Measurements from ENCODE around the gene BRINP2.
A peak's percentile ranks its signal among the peaks of the same experiment; 100 is the strongest.

The BRINP2 gene, protein sequence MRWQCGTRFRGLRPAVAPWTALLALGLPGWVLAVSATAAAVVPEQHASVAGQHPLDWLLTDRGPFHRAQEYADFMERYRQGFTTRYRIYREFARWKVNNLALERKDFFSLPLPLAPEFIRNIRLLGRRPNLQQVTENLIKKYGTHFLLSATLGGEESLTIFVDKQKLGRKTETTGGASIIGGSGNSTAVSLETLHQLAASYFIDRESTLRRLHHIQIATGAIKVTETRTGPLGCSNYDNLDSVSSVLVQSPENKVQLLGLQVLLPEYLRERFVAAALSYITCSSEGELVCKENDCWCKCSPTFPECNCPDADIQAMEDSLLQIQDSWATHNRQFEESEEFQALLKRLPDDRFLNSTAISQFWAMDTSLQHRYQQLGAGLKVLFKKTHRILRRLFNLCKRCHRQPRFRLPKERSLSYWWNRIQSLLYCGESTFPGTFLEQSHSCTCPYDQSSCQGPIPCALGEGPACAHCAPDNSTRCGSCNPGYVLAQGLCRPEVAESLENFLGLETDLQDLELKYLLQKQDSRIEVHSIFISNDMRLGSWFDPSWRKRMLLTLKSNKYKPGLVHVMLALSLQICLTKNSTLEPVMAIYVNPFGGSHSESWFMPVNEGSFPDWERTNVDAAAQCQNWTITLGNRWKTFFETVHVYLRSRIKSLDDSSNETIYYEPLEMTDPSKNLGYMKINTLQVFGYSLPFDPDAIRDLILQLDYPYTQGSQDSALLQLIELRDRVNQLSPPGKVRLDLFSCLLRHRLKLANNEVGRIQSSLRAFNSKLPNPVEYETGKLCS

DNA sequence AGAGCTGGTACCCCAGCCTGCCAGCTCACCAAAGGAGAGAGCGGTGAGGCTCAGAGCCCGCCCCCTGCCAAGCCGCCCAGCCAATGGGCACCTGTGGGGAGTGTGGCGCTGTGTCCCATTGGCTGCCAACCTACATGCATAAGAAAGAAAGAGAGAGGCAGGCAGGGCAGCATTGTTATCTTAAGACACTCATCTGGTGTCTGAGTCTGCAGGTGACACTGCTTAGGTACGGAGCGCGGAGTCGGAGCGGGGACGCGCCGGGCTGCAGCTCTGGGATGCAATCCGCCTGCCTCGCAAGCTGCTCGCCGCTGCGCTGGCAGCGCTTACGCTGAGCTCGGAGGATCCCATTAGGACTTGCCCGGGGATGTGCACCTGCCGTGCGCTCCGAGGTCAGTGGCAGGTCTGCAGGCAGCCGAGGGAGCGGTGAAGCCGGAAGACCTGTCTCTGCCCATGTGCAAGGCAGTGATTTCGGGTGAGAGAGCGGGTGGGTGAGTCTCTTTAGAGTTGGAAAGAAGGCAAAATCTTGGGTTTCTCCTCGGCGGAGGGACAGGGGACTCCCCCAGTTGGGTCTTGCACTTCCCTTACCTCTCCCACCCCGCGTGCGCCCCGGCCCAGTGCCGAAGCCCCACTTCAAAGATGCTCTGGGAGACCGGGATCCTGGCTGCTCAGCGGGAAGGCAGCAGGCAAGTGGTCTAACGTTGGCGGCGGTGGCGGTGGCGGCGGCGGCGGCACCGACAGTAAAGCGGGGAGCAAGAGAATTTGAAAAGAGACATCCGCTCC is at the start of gene BRINP2:
Gene BRINP2 (plus strand): TSS at position 203 of the 780 bp plus-strand sequence. CDS start 58,919 bp downstream, outside the sequence.
- peak; percentile 78 to 99 (median 90) for DNase-seq
- intact Hi-C loops (cut with DNase I): loop anchor here (10.0 kb wide), 1 partner anchor 146 kb away; no protein-coding TSS in a partner anchor

- intact Hi-C loops (cut with DNase I): no loop called here
- DNase-seq: no peak
Observed at GRCh38 chr1:177122461-177123251, 48.1 kb upstream of the BRINP2 start.

GRCh38 chr1:177124577-177125278 is 46.0 kb upstream of the BRINP2 start:
- intact Hi-C loops (cut with DNase I): no loop called here
- DNase-seq: no peak

DNA sequence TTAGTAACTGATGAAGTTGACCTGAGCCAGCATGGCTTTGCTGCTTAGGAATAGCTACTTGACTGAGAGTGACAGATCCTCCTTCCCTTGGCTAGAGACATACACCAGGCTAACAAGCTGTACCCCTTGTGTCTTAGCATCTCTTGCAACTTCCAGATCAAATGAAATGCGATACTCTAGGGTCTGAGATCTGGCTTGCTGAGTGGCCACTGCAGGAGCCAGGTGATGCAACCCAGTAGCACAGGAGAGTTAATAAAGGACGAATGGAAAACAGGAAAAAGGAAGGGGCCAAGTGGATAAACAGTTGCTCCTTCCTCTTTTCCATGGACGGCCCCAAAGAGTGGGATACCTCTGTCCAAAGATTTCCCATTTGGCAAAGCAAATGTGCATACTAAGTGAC is 44.5 kb upstream of the BRINP2 start:
- intact Hi-C loops (cut with DNase I): no loop called here
- no peak for DNase-seq

DNA sequence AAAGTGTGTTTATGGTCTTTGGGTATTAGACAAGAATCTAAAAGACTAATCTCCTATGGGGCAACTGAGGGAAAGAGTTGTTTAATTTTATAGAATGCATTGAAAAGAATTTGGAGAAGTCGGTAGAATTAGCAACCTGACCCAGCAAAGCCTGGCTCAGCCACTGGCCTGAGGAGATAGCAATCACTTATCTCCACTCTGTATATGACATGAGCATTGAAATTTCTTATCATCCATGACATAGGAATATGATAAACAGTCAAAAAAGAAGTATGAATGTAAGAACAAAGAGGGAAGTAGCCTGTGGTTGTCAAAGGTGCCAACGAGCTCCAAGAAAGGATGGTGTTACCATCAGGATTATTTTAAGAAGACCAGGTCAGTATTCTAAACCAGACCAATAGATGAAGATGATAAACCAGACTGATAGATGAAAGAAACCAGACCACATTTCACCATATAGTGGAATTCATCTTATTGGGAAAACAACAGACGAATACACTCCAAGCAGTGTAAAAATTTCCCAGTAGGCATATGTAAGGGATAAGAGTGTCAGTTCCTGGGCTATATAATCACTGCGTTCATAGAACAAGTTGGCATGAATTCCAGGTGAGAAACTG is 42.0 kb upstream of the BRINP2 start:
- intact Hi-C loops (cut with DNase I): no loop called here
- no peak for DNase-seq

DNA sequence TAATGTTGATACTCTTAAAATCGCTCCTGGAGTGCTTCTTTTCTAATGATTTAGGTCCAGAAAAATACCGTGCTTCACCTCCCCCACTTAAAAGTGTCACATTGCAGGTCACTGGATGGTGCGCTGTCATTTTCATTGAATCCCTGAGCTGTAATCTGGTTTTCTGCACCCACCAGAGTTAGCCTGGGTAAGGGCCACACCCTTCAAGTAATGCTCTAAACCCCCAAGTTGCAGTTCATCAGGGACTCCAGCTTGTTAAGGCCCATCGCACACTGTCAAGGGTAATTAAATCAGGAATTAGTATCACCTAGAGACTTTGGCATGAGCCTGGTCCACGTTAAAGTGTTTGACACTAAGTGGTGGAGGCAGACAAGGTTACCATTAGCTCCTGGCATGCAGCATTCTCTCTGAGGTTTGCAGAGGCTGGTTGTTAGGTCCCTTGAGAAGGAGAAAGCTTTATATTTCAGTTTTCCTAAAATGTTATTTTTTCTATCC is 40.3 kb upstream of the BRINP2 start:
- intact Hi-C loops (cut with DNase I): no loop called here

GRCh38 chr1:177131723-177132122 is 39.0 kb upstream of the BRINP2 start:
- DNase-seq: no peak
- intact Hi-C loops (cut with DNase I): no loop called here

More for the DNA sequence above, 40.3 kb upstream of the BRINP2 start:
- DNase-seq: no peak

DNA sequence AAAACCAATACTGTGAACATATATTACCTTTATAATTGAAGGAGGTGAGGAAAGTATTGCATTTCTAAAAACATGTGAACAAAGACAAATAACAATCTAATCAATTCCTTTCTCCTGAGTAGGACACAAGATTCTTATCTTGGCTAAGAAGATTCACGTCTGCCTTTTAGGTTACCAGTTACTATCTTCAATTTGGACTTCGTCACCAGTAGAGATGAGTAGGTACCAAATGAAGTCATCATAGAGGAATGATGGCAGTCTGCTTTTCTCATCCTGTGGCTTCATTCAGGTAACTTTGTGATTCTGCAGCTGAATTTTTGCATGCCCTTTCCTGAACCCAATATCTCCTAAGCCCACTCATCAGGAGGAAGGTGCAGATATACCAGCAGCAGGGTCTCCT is 38.6 kb upstream of the BRINP2 start:
- DNase-seq: no peak
- intact Hi-C loops (cut with DNase I): no loop called here

- intact Hi-C loops (cut with DNase I): no loop called here
- no peak for DNase-seq
Observed at GRCh38 chr1:177133977-177134538, 36.7 kb upstream of the BRINP2 start.

GRCh38 chr1:177135250-177135649 is 35.5 kb upstream of the BRINP2 start:
- intact Hi-C loops (cut with DNase I): no loop called here
- DNase-seq: peak in 2 of 10 donors; percentile 30 to 85

- intact Hi-C loops (cut with DNase I): no loop called here
Observed at GRCh38 chr1:177137814-177138213, 32.9 kb upstream of the BRINP2 start.

GRCh38 chr1:177138347-177138746 is 32.4 kb upstream of the BRINP2 start:
- intact Hi-C loops (cut with DNase I): no loop called here
- DNase-seq: no peak

More at GRCh38 chr1:177137814-177138213, 32.9 kb upstream of the BRINP2 start:
- no peak for DNase-seq

DNA sequence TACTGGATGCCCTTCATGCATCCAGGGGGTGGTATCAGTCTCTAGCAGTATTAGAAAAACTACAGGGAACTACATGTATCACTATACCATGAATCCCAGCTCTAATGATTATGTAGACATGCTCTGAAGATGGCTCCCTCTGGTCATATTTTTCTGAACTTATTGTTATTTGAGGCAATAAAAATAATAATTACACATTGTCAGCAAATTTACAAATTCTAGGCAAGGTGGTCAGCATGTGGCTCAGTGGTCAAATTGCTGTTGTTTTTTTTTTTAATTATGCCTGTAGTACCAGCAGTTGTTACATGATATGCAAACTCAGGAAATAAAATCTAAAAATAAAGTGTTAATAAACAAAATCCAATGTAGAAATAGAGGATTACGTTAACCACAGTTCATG is 28.7 kb upstream of the BRINP2 start:
- no peak for DNase-seq
- intact Hi-C loops (cut with DNase I): no loop called here

GRCh38 chr1:177142791-177143271 is 27.9 kb upstream of the BRINP2 start:
- DNase-seq: no peak
- intact Hi-C loops (cut with DNase I): no loop called here

GRCh38 chr1:177145106-177146070 is 25.4 kb upstream of the BRINP2 start:
- intact Hi-C loops (cut with DNase I): no loop called here
- DNase-seq: no peak

DNA sequence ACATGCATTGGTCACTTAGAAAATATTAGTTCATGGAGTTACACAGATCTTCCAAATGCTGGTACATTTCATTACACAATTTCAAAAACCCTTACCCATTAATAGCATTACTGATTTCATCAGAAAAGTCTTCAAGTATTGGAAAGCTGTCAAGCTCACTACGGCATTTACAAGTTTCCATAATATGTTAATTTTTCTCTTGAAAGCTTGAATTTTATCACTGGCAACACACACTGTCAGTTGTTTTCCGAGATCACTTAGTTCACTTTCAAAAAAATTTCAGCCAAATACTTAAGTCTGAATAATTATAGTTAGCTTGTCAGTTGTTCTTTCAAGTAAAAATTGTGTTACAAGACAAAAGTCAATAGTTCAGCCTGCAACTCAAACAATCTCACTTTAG is 24.3 kb upstream of the BRINP2 start:
- intact Hi-C loops (cut with DNase I): no loop called here
- no peak for DNase-seq

DNA sequence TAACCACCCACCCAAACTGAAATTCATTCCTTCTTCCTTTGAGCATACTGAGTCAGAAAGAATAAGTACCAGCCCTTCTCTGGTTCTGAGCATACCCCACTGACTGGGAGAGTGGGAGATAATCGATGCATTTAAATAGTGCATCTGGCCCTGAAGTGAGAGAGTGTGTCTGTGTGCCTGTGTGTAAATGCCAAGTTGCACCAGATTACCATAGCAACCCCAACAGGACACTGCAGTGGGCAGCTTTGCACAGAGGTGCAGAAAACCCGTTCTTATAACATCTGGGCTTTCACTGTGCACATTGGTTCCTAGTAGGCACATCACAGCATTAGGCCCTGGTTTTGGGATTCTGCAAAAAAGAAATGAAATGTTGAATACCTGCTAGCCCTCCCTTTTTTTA is 8.5 kb upstream of the BRINP2 start:
- intact Hi-C loops (cut with DNase I): no loop called here
- peak in 1 of 10 donors; percentile 56 for DNase-seq

Measured in posterior cingulate gyrus (tissue), 11 donors.